ENCODE data around the gene TTLL11.

- no peak for TF ChIP-seq CTCF (conservative IDR thresholded peaks at IDR 0.05; ENCODE audit: low read length)
- no peak for TF ChIP-seq EZH2phosphoT487 (IDR thresholded peaks at IDR 0.05; ENCODE audit: borderline replicate concordance)
These were observed 222.8 kb downstream of the TTLL11 start for GRCh38 chr9:121870271-121870670.

All from Loucy (cell line).